ENCODE results near the gene TRIM8.

Gene TRIM8

DNA sequence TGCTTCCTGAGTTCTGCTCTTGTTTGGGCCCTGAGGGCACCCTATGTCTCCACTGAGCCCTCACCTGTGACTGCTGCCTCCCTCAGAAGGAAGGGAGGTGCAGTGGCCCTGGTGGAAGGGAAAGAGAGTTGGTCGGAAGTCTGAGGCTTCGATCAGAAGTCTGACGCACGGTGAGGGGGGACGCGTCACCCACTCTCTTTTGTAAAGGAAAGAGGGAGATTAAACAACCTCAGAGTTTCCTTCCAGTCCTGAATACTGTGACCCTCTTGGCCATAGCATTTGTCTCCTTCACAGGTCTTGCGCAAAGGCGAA, 31.4 kb upstream of the TRIM8 start:
- TF ChIP-seq, protein P1, sequence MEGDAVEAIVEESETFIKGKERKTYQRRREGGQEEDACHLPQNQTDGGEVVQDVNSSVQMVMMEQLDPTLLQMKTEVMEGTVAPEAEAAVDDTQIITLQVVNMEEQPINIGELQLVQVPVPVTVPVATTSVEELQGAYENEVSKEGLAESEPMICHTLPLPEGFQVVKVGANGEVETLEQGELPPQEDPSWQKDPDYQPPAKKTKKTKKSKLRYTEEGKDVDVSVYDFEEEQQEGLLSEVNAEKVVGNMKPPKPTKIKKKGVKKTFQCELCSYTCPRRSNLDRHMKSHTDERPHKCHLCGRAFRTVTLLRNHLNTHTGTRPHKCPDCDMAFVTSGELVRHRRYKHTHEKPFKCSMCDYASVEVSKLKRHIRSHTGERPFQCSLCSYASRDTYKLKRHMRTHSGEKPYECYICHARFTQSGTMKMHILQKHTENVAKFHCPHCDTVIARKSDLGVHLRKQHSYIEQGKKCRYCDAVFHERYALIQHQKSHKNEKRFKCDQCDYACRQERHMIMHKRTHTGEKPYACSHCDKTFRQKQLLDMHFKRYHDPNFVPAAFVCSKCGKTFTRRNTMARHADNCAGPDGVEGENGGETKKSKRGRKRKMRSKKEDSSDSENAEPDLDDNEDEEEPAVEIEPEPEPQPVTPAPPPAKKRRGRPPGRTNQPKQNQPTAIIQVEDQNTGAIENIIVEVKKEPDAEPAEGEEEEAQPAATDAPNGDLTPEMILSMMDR (IDR thresholded peaks at IDR 0.05; ENCODE audit: insufficient read depth, low read length, poor library complexity, severe bottlenecking) = no peak
- Histone ChIP-seq H3K4me3 (replicated peaks; ENCODE audit: low read depth, low read length) (no peak overlapping the region), H3K36me3 (ENCODE audit: control insufficient read depth, insufficient read depth, low read length) (peaks cover 6% of the 10 kb centered on the region), H3K27me3 (replicated peaks; ENCODE audit: control insufficient read depth, insufficient read depth, low read length) (no peaks in the 10 kb centered on the region)
- no peak for DNase-seq (ENCODE audit: extremely low read depth, insufficient read length)

DNA sequence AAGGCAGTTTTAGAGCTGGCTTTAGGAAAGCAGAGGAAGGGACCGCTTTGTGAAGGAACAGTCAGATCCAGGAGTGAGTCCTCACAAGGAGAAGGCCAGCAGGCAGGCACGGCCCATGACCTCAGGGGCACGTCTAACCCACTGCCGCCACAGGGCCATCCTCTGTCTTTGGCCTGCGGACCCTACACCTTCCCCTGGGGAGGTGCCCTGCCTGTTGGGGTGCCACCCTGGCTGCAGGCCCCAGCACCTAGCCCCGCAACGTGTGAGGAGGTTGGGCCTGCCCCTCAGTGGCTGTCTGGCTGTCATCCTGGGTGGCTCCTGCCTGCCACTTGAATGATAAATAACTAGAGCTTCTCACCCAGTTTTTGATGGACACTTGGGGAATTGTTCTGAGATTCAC, 31.0 kb upstream of the TRIM8 start:
- no peak for DNase-seq (ENCODE audit: extremely low read depth, insufficient read length)
- Histone ChIP-seq H3K27me3 (replicated peaks; ENCODE audit: control insufficient read depth, insufficient read depth, low read length) (no peaks in the 10 kb centered on the region), H3K36me3 (ENCODE audit: control insufficient read depth, insufficient read depth, low read length) (peaks cover 8% of the 10 kb centered on the region), H3K4me3 (replicated peaks; ENCODE audit: low read depth, low read length) (no peak overlapping the region)
- TF ChIP-seq, protein P1 (IDR thresholded peaks at IDR 0.05; ENCODE audit: insufficient read depth, low read length, poor library complexity, severe bottlenecking) = no peak

DNA sequence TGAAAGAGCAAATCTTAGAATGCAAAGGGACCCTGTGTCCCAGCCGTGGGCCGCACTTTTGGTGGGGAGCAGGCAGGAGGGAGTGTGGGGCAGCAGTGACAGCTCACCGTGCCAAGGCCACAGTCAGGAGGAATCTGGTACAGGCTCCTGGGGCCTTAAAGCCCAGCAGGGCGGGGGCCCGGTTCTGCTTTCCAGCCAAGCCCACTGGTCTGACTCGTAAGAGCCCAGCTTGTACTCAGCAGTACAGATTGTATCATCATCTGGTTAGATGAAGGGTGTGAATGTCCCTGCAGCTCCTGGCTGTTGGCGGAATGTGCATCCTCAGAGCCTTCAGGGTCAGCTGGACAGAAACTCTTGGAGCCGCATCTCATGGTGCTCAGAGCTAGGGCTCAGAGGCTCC, 30.5 kb upstream of the TRIM8 start:
- peaks cover 8% of the 10 kb centered on the region for H3K36me3 ChIP-seq (ENCODE audit: control insufficient read depth, insufficient read depth, low read length)
- H3K4me3 ChIP-seq (replicated peaks; ENCODE audit: low read depth, low read length) = no peak overlapping the region
- no peaks in the 10 kb centered on the region for H3K27me3 ChIP-seq (replicated peaks; ENCODE audit: control insufficient read depth, insufficient read depth, low read length)
- no peak for DNase-seq (ENCODE audit: extremely low read depth, insufficient read length)
- TF ChIP-seq, protein P1 (IDR thresholded peaks at IDR 0.05; ENCODE audit: insufficient read depth, low read length, poor library complexity, severe bottlenecking) = no peak

DNA sequence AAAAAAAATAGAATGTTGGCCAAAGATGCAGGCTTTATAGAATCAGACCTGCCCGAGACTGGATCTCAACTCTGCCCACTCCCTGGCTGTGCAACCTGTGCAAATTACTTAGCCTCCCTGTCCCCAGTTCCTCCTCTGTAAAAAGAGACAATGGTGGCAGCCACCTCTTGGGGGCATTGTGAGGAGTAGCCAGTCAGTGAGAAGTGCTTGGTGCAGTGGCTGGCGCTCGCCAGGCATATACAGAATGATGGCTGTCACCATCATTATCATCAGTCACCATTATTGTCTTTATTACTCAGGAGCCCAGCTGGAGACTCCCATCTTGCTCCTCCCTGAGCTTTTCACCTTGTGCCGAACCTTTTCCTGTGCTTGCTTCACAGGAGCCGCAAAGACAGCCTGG, 29.4 kb upstream of the TRIM8 start:
- DNase-seq (ENCODE audit: extremely low read depth, insufficient read length) = no peak
- peaks cover 8% of the 10 kb centered on the region for H3K36me3 ChIP-seq (ENCODE audit: control insufficient read depth, insufficient read depth, low read length)

DNA sequence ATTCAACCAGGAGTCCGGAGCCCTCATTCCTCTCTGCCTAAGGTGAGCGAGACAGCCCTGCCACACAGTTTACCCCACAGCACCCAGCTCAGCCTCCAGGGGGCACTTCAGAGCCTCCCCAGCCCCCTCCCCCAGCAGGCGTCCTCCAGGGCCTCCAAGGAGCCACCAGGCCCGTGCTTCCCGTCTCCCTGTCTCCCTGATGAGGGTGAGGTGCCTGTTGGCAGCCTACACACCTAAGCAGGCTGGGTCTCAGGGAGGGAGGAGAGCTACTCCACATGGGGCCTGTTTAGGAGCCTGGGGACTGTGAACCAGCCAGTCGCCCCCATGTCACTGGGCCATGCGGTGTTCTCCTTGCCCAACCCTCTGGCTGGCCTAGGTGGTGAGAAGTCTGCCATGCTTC, 28.9 kb upstream of the TRIM8 start:
- DNase-seq (ENCODE audit: extremely low read depth, insufficient read length) = no peak
- peaks cover 8% of the 10 kb centered on the region for H3K36me3 ChIP-seq (ENCODE audit: control insufficient read depth, insufficient read depth, low read length)
- no peaks in the 10 kb centered on the region for H3K27me3 ChIP-seq (replicated peaks; ENCODE audit: control insufficient read depth, insufficient read depth, low read length)
- no peak overlapping the region for H3K4me3 ChIP-seq (replicated peaks; ENCODE audit: low read depth, low read length)
- TF ChIP-seq, protein P1 (IDR thresholded peaks at IDR 0.05; ENCODE audit: insufficient read depth, low read length, poor library complexity, severe bottlenecking) = peak; percentile 48

More for the DNA sequence above, 29.4 kb upstream of the TRIM8 start:
- TF ChIP-seq, protein P1 (IDR thresholded peaks at IDR 0.05; ENCODE audit: insufficient read depth, low read length, poor library complexity, severe bottlenecking) = no peak
- H3K27me3 ChIP-seq (replicated peaks; ENCODE audit: control insufficient read depth, insufficient read depth, low read length) = no peaks in the 10 kb centered on the region
- H3K4me3 ChIP-seq (replicated peaks; ENCODE audit: low read depth, low read length) = no peak overlapping the region

DNA sequence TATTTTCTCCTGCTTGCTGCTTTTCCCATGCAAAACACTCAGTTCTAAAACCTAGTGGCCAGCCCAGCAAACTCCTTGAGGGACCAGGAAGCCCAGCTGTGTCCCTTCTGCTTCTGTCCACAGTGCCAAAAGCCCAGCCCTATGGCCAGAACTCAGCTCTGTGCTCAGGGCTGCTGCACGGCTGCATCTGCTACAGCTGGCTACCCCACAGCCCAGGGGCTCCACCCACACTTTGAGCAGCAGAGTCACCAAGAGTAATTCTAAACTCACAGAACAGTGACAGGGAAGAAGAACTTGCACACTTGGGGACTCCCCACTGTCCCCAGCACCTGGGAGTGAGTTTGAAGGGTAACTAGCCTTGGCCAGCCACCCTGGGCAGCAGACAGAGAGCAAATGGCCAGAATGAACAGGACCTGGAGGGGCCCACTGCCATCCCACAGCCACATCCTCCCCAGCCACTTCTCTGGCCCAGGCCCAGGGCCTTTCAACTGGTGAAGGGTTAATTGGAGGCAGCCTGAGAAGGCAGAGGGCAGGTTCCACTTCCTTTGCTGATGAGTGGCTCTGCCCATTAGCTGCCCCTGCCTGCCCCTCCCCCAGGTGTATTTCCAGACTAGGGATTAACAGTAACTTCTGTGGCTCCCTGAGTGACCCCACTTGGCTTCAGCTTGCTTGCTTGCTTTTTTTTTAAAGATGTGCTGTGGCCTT, 28.1 kb upstream of the TRIM8 start:
- H3K4me3 ChIP-seq (replicated peaks; ENCODE audit: low read depth, low read length) = no peak overlapping the region
- TF ChIP-seq, protein P1 (IDR thresholded peaks at IDR 0.05; ENCODE audit: insufficient read depth, low read length, poor library complexity, severe bottlenecking) = no peak
- no peak for DNase-seq (ENCODE audit: extremely low read depth, insufficient read length)
- H3K27me3 ChIP-seq (replicated peaks; ENCODE audit: control insufficient read depth, insufficient read depth, low read length) = no peaks in the 10 kb centered on the region
- peaks cover 8% of the 10 kb centered on the region for H3K36me3 ChIP-seq (ENCODE audit: control insufficient read depth, insufficient read depth, low read length)
